ENCODE measurements around the gene FAM118B. TPM values are rescaled to one million over a fixed set of nuclear protein-coding genes. Genes with fewer than 3 reads are reported as not detected.

FAM118B gene
- 10 to 100 TPM in 4 of 5 donors, 1 to 10 TPM in 1; 7.6 to 50.7 (median 37.4) TPM for total RNA-seq
- 10 to 100 TPM in 2 of 3 donors, 1 to 10 TPM in 1; 6.9 to 25.8 (median 16.5) TPM for polyA plus RNA-seq
- long read RNA-seq, donor 1, partial matches to known transcripts: 29 of 39 reads
- long read RNA-seq, donor 1, other reads (novel, unspliced or antisense): 7 of 39 reads
- long read RNA-seq, donor 2, partial matches to known transcripts: 42 of 61 reads
- long read RNA-seq, donor 2, other reads (novel, unspliced or antisense): 15 of 61 reads
- long read RNA-seq, donor 3, partial matches to known transcripts: 30 of 31 reads
- long read RNA-seq, donor 3, other reads (novel, unspliced or antisense): 0 of 31 reads
- long read RNA-seq, donor 4: 0 reads
- long read RNA-seq, donor 5, partial matches to known transcripts: 38 of 45 reads
- long read RNA-seq, donor 5, other reads (novel, unspliced or antisense): 5 of 45 reads
- long read RNA-seq, donor 6, transcript FAM118B-209 (9 exons, 2,402 nt): major isoform, 6 of 94 reads
- long read RNA-seq, donor 6, partial matches to known transcripts: 69 of 94 reads
- long read RNA-seq, donor 6, other reads (novel, unspliced or antisense): 17 of 94 reads
- long read RNA-seq, donor 7, partial matches to known transcripts: 6 of 14 reads
- long read RNA-seq, donor 7, other reads (novel, unspliced or antisense): 7 of 14 reads
- long read RNA-seq, donor 8, partial matches to known transcripts: 0 of 5 reads
- long read RNA-seq, donor 8, other reads (novel, unspliced or antisense): 0 of 5 reads
- long read RNA-seq, donor 9, partial matches to known transcripts: 22 of 35 reads
- long read RNA-seq, donor 9, other reads (novel, unspliced or antisense): 9 of 35 reads
- long read RNA-seq, donor 10, partial matches to known transcripts: 0 of 2 reads
- long read RNA-seq, donor 10, other reads (novel, unspliced or antisense): 0 of 2 reads

DNA sequence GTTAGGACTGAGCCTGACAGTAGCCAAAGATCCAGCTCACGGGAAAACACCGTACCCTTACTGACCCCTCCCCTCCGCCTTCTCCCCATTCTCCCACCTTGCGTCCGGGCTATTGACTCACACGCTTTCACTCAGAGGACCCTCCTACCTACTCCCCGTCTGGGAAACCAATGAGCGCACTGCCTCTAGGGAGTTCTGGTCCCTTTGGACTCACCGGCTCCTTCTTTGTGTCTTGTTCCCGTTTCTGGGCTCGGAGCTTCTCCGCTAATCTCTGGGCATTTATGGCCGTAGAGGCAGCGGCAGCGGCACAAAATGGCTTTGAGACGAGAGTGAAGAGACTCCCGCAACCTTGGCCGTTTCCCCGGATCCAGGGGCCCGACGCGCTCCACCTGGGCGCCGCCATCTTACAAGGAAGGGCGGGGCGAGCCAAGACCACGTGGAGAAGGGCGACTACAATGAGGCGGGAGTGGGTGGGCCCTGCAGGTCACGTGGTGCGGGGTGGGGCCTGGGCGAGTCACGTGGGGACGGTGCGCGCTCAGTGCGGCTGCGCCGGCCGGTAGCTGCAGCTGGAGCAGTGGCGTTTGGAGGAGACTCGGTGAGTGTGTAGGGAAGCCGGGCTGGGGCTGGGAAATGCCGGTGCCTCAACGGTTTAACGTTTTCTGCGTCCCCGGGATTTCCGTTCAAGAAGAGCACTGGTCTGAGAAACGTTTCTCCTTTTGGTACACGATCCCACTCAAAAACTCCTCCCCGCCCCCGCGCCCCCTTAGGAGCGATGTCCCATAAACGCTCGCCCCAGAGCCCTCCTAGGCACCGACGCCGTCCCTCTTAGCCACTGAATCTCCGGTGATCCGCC lies at the start of gene FAM118B, which contains the start of gene RPUSD4:
TSS of gene FAM118B (plus strand) at position 547 of the 853 bp plus-strand sequence. CDS start 23,220 bp downstream, outside the sequence.
TSS of gene RPUSD4 (minus strand) at position 415 of the 853 bp plus-strand sequence. CDS start at position 403, 12 bp downstream.
- peak; percentile 99 for DNase-seq
- peaks cover 5 to 36% (median 23%) of the 10 kb centered on the region in 4 donors for H3K36me3 ChIP-seq
- TF ChIP-seq POLR2AphosphoS5 (IDR thresholded peaks at IDR 0.05): peak; percentile 81 to 97 (median 90)
- TF ChIP-seq, protein P1, sequence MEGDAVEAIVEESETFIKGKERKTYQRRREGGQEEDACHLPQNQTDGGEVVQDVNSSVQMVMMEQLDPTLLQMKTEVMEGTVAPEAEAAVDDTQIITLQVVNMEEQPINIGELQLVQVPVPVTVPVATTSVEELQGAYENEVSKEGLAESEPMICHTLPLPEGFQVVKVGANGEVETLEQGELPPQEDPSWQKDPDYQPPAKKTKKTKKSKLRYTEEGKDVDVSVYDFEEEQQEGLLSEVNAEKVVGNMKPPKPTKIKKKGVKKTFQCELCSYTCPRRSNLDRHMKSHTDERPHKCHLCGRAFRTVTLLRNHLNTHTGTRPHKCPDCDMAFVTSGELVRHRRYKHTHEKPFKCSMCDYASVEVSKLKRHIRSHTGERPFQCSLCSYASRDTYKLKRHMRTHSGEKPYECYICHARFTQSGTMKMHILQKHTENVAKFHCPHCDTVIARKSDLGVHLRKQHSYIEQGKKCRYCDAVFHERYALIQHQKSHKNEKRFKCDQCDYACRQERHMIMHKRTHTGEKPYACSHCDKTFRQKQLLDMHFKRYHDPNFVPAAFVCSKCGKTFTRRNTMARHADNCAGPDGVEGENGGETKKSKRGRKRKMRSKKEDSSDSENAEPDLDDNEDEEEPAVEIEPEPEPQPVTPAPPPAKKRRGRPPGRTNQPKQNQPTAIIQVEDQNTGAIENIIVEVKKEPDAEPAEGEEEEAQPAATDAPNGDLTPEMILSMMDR (IDR thresholded peaks at IDR 0.05): no peak
- TF ChIP-seq EP300 (IDR thresholded peaks at IDR 0.05): no peak
- TF ChIP-seq POLR2A (IDR thresholded peaks at IDR 0.05): peak in 2 of 4 donors; percentile 64 to 66
- no peaks in the 10 kb centered on the region for H3K9me3 ChIP-seq
- H3K4me3 ChIP-seq: peak within 1 kb of the TSS; percentile 64 to 97 (median 90)
- peak within 1 kb of the TSS; percentile 65 to 91 (median 80) for H3K27ac ChIP-seq
- H3K27me3 ChIP-seq: no peaks in the 10 kb centered on the region
- intact Hi-C loops (cut with DNase I; ENCODE audit: low total_unique reads): no loop called here
- H3K4me1 ChIP-seq: peaks cover 14 to 74% (median 56%) of the 10 kb centered on the region in 4 donors
- WGBS, 5 donors: 0 to 1% (median 0%) methylated on average over 32 to 62 of the region's 62 CpGs

DNA sequence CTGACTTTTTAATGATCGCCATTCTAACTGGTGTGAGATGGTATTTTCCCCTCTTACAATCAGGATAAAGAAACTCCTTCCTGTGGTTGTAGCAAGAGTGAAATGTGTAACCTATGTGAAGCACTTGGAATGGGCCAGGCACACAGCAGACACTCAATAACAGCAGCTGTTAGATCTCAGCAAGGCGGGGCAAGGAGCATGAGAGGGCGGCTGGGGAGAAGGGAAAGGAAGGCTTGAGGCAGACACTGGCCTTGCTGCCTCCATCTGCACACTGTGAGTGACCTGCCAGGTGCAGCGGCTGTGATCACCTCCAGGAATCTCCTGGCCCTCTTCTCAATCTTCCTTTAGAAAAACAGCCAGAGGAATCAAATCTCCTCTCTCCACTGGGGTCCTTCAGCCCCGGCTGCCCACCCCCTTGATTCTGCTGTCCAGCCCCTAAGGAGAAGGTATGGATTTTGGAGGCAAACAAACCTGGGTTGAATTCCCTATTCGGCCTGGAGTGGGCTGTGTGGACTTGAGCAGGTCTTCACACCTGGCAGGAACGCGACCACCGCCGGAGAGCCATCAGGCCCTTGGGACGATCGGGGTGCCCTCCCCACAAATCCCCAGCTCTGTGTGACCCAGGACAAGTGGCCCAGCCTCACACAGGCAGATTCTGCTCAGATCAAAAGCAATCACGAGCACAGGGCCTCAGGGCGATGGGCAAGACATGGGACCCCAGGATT lies 49.1 kb upstream of the FAM118B start:
- DNase-seq: no peak
- Histone ChIP-seq H3K27ac (no peak overlapping the region), H3K27me3 (no peaks in the 10 kb centered on the region), H3K4me3 (no peak overlapping the region), H3K36me3 (no peaks in the 10 kb centered on the region), H3K4me1 (peaks cover 0 to 27% (median 4%) of the 10 kb centered on the region in 4 donors), H3K9me3 (no peaks in the 10 kb centered on the region)
- 82 to 94% (median 85%) methylated on average over 9 to 14 of the region's 14 CpGs for WGBS, 5 donors
- intact Hi-C loops (cut with DNase I; ENCODE audit: low total_unique reads): no loop called here
- TF ChIP-seq, protein P1 (IDR thresholded peaks at IDR 0.05): no peak
- TF ChIP-seq POLR2AphosphoS5 (IDR thresholded peaks at IDR 0.05) (no peak), EP300 (IDR thresholded peaks at IDR 0.05) (no peak), POLR2A (IDR thresholded peaks at IDR 0.05) (no peak)

DNA sequence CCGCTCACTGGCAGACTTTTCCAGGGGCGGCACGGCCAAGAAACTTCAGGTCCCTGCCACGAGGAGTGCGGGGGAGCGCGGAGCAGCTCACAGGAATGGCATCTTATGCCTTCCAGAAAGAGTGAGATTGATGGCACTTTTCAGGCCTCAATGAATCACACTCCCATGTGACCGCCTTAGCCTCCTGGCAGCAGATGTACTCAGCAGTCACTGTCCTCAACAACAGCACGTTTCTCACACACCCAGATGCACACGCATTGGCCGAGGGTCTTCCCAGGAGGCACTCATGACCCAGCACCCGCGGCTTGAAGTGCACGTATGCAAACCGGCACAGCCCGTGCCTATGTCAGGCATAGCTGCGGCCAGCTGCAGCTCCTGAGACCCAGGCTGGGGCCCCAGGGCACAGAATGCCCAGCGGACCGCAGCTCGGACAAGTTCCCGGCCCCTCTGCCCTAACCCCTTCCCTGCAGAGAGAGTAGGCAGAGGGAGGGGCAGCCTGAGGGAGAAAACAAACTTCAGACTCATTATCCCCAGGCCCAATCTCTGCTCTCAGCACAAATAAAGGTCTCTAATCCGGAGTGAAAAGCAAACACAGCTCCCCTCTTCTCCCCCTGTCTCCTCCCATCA lies 48.4 kb upstream of the FAM118B start:
- Histone ChIP-seq H3K27me3 (no peaks in the 10 kb centered on the region), H3K27ac (peak overlapping the region in 2 of 5 donors; percentile 34 to 60), H3K36me3 (no peaks in the 10 kb centered on the region), H3K4me3 (no peak overlapping the region), H3K9me3 (no peaks in the 10 kb centered on the region), H3K4me1 (peaks cover 0 to 27% (median 4%) of the 10 kb centered on the region in 4 donors)
- TF ChIP-seq, protein P1 (IDR thresholded peaks at IDR 0.05): no peak
- TF ChIP-seq EP300 (IDR thresholded peaks at IDR 0.05) (no peak), POLR2AphosphoS5 (IDR thresholded peaks at IDR 0.05) (peak in 2 of 3 donors; percentile 32 to 56), POLR2A (IDR thresholded peaks at IDR 0.05) (no peak)
- peak in 1 of 2 donors; percentile 87 for DNase-seq
- 30 to 48% (median 43%) methylated on average over 11 to 22 of the region's 22 CpGs for WGBS, 5 donors
- intact Hi-C loops (cut with DNase I; ENCODE audit: low total_unique reads): no loop called here

Measured in stomach (tissue), 19 donors.